ENCODE results near the gene BCAS1. TPM values are rescaled to one million over a fixed set of nuclear protein-coding genes. Genes with fewer than 3 reads are reported as not detected.

Gene BCAS1
- total and polyA plus RNA-seq, 10 of the 15 experiments (the other 5 are each of a cell fraction or from before 2014, with no cell fraction given) = 0.21 to 1.4 (median 0.55) TPM

GRCh38 chr20:53940907-53941545, 129.4 kb downstream of the BCAS1 start:
- ATAC-seq (peak; percentile 10; the same call in 2 of the 3 replicates), DNase-seq (ENCODE audit: low read depth, low spot score) (no peak), FAIRE-seq (no peak)
- Histone ChIP-seq H3K9ac (ENCODE audit: control insufficient read depth, insufficient read depth, low read length) (peak overlapping the region; percentile 58), H3K4me2 (ENCODE audit: control insufficient read depth, insufficient read depth) (peak overlapping the region; percentile 76), H3K4me3 (peak overlapping the region; percentile 63), H3K36me3 (ENCODE audit: control insufficient read depth in 2 of 2, insufficient read depth in 2 of 2, low read length in 1 of 2) (no peaks in the 10 kb centered on the region), H3K27ac (ENCODE audit: control insufficient read depth, insufficient read depth) (peak overlapping the region; percentile 84), H3K9me3 (replicated peaks; ENCODE audit: control insufficient read depth, insufficient read depth, low read length) (no peaks in the 10 kb centered on the region), H3K27me3 (replicated peaks in 1 of 2; ENCODE audit: control insufficient read depth in 2 of 2, insufficient read depth in 2 of 2, low read length in 1 of 2) (no peaks in the 10 kb centered on the region), H3K79me2 (ENCODE audit: control insufficient read depth, insufficient read depth, low read length) (peaks cover 5% of the 10 kb centered on the region), H4K20me1 (ENCODE audit: control insufficient read depth, insufficient read depth) (no peaks in the 10 kb centered on the region), H2AFZ (ENCODE audit: control insufficient read depth, low read depth, low read length) (peak overlapping the region; percentile 81), H3K4me1 (ENCODE audit: control insufficient read depth, insufficient read depth, low read length) (peaks cover 44% of the 10 kb centered on the region)
- intact Hi-C loops (cut with micrococcal nuclease; ENCODE audit: unreplicated experiment) = loop anchor here (5.0 kb wide), 3 partner anchors 34 to 724 kb away; no protein-coding TSS in a partner anchor
- no TSS peak for BruUV-seq (replicated peaks)
- 9% methylated on average over 6 of the region's 6 CpGs for WGBS (ENCODE audit: insufficient coverage, insufficient replicate concordance, low lambda C conversion rate, missing lambda C conversion rate)
- ChIA-PET SMC1A (ENCODE audit: uncharacterized antibody, unreplicated experiment) (interaction anchor here (0.7 to 18.6 kb wide), 22 partner anchors 9 to 791 kb away, joined by 3 to 384 read pairs (median 6); no protein-coding TSS in a partner anchor), POLR2A (interaction anchor here (0.5 to 2.5 kb wide), 7 partner anchors 8 to 702 kb away, joined by 3 to 23 read pairs (median 5); no protein-coding TSS in a partner anchor), CTCF (interaction anchor here (0.8 to 20.5 kb wide), 22 partner anchors 9 to 1193 kb away, joined by 3 to 258 read pairs (median 5); no protein-coding TSS in a partner anchor), RAD21 (ENCODE audit: unreplicated experiment) (interaction anchor here (0.9 to 18.3 kb wide), 24 partner anchors 9 to 713 kb away, joined by 3 to 394 read pairs (median 6); no protein-coding TSS in a partner anchor)
- in situ Hi-C loops (cut with MboI) = loop anchor here (5.0 kb wide), 4 partner anchors 121 to 529 kb away; no protein-coding TSS in a partner anchor
- TF ChIP-seq SP1 (IDR thresholded peaks at IDR 0.05; ENCODE audit: low read depth, low read length) (no peak), MTA2 (IDR thresholded peaks at IDR 0.05; ENCODE audit: low read depth) (0 out of 2 replicates have a peak, but pooled peaks have one; percentile 35), IKZF1 (conservative IDR thresholded peaks at IDR 0.05) (peak; percentile 31; the same call in 1 of the 2 replicates), WRNIP1 (IDR thresholded peaks at IDR 0.05; ENCODE audit: borderline replicate concordance, low read depth, low read length) (no peak), SIX5 (IDR thresholded peaks at IDR 0.05; ENCODE audit: low read depth, low read length, severe bottlenecking) (no peak), ZSCAN29 (IDR thresholded peaks at IDR 0.05) (no peak), SREBF1 (IDR thresholded peaks at IDR 0.05; ENCODE audit: low read length) (no peak), IKZF2 (IDR thresholded peaks at IDR 0.05) (peak; percentile 60 to 70; a peak in 3 of 4 replicates), ETV6 (conservative IDR thresholded peaks at IDR 0.05 in 1 of 2, IDR thresholded peaks at IDR 0.05 in 1 of 2; ENCODE audit: borderline replicate concordance in 1 of 2, low read depth in 1 of 2) (0 out of 4 replicates have a peak, but pooled peaks of 1 of the 2 experiments have one; percentile 13), ZBTB33 (IDR thresholded peaks at IDR 0.05) (0 out of 2 replicates have a peak, but pooled peaks have one; percentile 13), MXI1 (IDR thresholded peaks at IDR 0.05; ENCODE audit: low read depth, low read length) (0 out of 2 replicates have a peak, but pooled peaks have one; percentile 25), PKNOX1 (IDR thresholded peaks at IDR 0.05) (no peak), NBN (IDR thresholded peaks at IDR 0.05) (peak; percentile 34), YY1 (IDR thresholded peaks at IDR 0.05; ENCODE audit: low read depth, low read length) (peak; percentile 91), RUNX3 (IDR thresholded peaks at IDR 0.05; ENCODE audit: low read length) (peak; percentile 40)
- TF ChIP-seq, protein P1, sequence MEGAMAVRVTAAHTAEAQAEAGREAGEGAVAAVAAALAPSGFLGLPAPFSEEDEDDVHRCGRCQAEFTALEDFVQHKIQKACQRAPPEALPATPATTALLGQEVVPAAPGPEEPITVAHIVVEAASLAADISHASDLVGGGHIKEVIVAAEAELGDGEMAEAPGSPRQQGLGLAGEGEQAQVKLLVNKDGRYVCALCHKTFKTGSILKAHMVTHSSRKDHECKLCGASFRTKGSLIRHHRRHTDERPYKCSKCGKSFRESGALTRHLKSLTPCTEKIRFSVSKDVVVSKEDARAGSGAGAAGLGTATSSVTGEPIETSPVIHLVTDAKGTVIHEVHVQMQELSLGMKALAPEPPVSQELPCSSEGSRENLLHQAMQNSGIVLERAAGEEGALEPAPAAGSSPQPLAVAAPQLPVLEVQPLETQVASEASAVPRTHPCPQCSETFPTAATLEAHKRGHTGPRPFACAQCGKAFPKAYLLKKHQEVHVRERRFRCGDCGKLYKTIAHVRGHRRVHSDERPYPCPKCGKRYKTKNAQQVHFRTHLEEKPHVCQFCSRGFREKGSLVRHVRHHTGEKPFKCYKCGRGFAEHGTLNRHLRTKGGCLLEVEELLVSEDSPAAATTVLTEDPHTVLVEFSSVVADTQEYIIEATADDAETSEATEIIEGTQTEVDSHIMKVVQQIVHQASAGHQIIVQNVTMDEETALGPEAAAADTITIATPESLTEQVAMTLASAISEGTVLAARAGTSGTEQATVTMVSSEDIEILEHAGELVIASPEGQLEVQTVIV (IDR thresholded peaks at IDR 0.05; ENCODE audit: borderline replicate concordance, partially characterized antibody) = no peak
